NCI-H187 (cell line): Measurements from ENCODE around the gene EHD4.

Experiments used
- DNase-seq, 2 experiments: peaks; one replicate each; lab custom pipeline; 2025; lab: John Stamatoyannopoulos, UW

The EHD4 gene

DNA sequence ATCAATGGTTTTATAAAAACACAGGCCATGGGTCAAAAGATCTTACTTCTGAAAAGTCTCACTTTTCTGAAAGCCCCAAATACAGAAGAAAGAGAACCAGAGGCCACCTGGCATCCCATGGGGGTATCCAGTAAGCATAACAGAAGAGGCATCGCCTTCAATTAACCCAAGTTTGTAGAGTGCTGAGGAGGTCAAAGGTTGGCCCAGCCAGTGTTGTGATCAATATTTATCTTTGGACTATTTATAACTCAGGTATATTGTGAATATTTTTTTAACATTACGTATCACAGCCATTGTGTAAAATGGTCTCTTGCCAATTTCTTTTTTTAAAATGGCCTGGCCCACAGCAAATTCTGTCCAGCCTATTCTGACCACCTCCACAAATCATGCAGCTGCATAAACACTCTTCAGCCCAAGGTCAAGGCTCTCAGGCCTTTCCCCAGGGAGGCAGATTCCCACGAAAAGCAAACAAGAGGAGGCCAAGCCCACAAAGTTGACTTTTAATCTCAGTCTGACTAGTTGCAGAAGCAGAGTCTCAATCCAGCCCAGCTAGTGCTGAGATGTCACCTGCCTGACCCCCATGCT lies 52.3 kb downstream of the EHD4 start:
- DNase-seq = no peak

GRCh38 chr15:41919201-41919820 lies 53.0 kb downstream of the EHD4 start:
- no peak for DNase-seq

DNA sequence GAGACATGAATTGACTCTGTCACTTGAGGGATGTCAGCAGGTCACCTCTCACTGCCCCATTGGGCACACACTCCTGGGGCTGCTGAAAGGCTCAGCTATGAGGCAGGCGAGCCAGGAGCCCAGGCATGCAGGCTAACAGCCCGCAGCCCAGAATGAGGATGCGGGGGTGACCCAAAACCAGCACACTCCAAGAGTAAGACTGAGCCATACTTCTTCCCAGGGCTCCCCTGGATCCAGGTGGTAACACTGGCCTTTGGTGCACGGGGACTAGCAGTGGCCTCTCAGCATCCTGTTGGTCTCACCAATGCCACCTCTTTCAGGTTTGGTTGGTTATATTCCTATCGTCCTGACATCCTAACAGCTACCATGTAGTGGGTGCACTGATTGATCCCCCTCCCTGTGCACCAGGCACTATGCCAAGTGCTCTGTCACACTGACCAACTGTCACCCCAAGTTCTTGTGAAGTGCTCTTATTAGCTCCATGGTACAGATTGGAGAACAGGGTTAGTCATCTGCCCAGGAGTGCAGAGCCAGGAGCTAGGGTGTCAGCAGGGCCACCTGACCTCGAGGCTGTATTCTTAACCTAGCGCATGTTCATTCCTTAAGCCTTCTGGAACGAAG lies 53.7 kb downstream of the EHD4 start:
- DNase-seq = no peak

DNA sequence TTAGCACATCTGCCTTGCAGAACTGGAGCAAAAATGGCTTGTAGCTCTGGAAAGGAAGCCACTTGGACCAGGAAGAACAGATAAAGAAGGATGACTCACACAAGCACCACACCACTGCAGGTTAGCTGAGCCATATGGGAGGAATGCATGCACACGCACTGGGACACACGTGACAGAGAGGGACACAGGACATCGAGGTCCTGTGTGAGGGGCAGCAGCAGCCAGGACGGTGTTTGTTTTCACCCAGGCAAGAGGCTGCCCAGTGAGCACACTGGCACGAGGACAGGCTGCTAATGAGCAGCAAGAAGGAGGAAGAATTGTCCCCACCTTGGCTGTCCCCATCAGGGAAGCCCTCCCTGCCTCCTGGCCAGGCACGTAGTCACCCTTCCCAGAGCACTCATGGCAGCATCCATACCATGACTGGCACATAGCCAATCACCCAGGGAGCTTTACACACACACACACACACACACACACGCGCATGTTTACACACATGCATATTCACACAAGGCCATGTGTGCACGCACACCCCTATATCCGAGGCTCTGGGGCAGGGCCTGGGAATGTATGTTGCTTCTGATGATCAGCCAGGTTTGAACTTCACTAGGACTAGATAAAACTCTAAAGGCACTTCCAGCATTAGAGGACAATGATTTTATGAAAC lies 54.5 kb downstream of the EHD4 start:
- no peak for DNase-seq

DNA sequence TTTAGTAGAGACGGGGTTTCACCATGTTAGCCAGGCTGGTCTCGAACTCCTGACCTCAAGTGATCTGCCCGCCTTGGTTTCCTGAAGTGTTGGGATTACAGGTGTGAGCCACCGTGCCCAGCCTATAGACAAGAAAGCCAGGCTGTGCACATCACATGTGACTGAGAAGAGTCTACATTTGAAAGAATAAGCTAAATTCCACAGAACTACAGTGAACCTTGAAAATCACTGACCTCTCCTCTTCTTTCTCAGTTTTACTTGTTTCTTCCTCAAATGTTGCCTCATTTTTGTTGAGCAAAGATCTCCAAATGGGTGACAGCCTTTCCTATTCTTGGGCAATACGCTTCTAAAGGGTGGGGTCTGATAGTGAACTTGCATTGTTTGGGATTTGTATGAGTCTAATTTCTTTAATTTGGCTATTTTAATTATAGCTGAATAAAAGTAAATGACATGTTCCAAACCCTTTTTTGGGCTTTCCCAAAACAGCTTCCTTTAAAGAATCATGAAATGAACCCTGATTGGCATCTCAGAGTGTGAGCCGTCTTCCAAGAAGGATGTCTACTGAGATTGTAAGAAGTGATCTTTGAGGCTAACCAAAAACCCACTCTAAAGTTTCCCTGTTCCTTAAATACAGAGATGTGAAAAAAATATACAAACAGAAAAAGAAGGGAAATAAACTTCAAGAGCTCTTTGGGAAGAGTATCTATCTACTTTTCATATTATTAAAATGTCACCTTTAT lies 56.9 kb downstream of the EHD4 start:
- no peak for DNase-seq

DNA sequence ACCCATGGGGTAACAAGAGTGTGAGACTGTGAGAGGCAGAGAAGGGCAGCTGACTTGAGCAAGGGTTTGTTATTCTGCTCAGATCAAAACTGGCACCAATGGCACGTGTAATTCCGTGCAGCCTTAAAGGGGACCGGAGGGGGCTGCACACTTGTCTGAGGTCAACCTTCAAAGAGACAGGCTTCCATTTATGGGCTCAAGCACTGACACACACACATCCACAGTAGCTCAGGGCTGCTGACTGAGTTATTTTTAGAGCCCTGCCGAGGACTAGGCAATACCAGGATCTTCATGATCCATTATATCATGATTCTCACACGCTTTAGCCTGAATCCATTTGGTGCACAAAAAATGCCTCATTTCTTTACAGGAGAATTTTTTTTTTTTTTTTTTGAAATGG lies 57.9 kb downstream of the EHD4 start:
- no peak for DNase-seq

DNA sequence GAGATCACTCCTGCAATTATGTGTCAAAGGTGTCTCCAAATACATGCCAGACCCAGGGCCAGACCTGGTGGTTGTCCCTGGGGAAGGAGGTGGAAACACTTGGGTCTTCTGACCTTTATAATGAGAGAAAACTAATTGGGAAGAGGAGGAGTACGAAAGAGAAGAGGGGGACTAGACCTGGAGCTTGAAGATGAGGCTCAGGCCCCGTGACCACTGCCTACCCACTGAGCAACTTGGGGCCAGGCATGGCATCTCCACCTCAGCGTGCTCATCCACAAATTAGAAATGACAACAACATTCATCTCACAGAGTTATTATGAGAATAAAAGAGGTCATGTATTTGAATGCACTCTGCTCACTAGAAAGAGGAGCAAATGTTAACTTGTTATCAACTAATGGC lies 59.1 kb downstream of the EHD4 start:
- no peak for DNase-seq

DNA sequence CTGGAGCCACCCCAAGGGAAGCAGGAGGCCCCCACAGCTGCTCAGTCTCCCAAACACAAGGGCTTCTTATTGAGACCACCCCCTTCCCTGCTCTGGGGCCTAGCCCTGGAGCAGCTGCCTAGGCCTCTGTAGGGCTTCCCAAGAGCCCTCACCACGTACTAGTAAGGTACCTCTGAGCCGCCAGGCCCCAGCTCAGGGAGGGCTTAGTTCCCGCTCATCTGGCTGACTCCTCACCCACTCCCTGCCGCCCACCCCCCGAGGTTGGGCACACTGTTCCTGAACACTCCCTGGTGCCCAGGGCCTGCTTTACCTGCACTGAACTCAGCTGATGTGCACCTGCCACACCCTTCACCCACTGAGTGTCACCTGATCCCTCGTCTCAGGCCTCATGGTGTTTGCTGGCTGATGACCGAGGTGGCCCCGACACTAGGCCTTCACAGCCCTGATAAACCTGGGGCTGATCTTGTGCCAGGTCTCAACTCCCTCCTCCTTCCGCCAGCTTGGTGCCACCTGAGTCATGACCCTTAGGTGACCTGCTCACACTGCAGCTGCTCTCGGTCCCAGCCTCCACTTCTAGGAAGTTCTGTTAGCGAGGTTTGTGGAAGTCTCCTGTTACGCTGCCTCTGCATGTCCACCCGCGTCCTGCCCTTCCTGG lies 60.5 kb downstream of the EHD4 start:
- DNase-seq = no peak

GRCh38 chr15:41908736-41909461 lies 63.5 kb downstream of the EHD4 start:
- DNase-seq = no peak

DNA sequence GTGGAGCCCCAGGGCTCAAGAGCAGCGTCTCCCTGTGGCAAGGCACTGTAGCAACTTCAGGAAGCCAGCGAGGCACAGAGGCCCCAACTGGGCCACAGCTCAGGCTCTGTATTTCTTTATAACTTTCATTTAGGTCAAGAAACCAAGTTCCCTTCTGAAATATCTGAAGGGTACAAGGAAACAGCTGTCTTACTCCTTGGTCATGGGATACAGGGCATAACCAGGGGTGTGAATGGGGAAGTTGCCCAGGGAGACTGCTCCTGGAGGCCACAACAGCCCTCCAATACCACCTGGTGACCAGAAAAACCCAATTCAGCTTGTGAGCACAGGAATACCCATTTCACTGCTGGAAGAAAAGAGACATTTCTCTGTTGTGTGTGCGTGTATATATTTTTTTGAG lies 65.2 kb downstream of the EHD4 start:
- DNase-seq = no peak

- DNase-seq = no peak
Measured at GRCh38 chr15:41906608-41907007, 65.7 kb downstream of the EHD4 start.

- DNase-seq = no peak
Measured at GRCh38 chr15:41905036-41905793, 67.1 kb downstream of the EHD4 start.

- peak in 1 of 2 experiments; percentile 4 for DNase-seq
Measured at GRCh38 chr15:41904541-41905005, 67.8 kb downstream of the EHD4 start.

- no peak for DNase-seq
Measured at GRCh38 chr15:41903782-41904181, 68.6 kb downstream of the EHD4 start.

DNA sequence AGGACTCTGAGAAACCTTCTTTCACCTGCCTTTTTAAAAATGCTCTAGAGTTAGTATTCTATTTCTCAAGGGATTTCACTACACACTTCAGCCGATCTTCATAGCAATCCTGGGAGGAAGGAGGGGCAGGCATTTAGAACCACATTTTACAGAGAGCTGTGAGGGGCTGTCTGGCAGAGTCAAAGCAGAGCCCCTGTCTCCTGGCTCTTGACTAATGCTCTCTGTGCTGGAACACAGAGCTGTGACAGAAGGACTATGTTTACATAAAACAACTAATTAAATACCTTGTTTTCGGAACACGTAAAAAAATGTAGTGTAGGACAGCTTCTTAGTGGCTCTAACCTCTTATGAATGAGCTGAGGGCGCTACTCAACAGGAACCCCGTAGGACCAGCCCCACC lies 70.9 kb downstream of the EHD4 start:
- no peak for DNase-seq

DNA sequence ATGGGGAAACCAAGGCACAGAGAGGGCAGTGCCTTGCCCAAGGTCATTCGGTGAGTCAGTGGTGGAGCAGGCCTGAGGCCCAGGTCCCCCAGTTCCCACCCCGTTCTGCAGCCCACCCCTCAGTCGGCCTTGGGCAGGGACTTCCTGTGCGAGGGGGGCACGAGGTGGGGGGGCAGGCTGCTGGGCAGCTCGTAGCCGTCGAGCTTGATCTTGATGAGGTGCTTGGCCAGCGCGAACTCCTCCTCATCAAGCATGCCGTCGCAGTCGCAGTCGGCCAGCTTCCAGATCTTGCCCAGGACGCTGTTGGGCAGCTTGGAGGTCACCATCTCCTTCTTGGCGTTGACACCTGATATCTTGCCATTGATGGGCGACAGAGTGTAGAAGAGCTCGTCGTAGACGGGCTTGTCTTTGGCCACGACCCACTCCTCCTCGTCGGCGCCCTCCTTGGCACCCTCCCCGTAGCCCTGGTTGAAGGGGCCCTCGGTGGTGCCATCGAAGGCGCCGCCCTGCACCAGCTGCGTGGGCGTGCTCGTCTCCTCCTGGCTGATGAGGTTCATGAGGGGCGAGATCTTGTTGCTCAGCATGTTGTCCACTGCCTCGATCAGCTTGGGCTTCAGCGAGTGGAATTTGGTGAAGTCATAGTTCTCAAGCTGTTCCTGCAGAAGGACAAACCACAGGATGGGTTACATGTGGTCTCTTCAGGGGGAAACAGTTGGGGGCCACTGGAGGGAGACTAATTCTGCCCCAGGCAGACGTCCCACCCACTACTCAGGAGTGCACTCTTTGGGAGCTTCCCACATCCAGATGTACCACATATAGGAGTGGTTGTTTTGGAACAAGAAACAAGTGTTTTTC lies 71.6 kb downstream of the EHD4 start:
- DNase-seq = no peak

DNA sequence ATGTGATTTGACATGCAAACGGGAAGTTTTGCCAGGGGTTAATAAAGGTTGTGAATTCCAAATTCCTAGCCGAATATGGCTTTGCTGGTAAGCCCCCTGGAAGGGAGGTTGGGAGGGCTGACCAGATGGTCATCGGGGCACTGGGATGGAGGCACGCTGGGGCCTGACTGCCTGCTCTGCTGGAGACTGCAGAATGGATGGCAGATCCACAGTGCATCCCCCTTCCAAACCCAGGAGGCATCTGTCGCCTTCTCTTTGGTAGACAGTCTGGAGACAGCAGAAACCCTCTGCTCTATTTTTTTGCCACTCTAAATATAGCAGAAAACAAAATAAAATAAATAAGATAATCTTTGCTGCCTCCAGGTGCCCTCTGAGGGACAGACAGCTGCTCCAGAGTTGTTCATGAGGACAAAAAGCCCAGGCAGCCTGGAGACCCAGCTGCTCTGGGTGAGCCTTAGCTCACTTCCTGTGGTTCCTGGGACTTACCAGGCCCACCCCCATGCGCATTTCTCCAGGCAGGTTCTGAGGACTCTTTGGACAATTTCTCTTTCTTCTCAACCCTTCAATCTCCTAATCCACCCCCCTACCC lies 72.4 kb downstream of the EHD4 start:
- DNase-seq = no peak

DNA sequence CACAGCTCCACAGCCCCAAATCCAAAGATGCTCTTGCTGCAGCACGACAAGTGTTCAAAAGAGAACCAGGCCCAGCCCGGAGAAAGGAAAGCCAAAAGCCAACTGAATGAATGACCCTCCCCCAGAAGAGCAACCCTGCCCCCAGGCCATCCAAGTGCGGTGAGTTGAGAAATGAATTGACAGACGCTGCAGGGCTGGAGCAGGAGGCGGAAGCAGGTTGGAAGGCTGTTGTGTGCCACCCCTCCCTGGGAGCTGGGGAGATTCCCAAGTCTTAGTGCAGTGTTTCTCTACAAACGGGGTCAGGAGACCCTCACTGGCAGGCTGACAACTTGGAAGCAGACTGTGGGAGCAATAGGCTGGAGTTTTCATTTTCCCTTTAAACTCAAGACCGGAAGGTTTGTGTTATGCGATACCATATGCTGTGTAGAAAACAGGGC lies 75.0 kb downstream of the EHD4 start:
- no peak for DNase-seq

- DNase-seq = no peak
Measured at GRCh38 chr15:41896566-41896965, 75.8 kb downstream of the EHD4 start.
